NCI-H2196 (cell line): ENCODE data around the gene ZNF695.
"Not testable (repeated sequence)": the region's sequence is repeated elsewhere in the genome, so short reads cannot be mapped to it uniquely, and the experiment has no call there.

ENCODE experiments used
- DNase-seq: peaks from one replicate; lab custom pipeline; 2025; ENCODE audit not compliant: unreplicated experiment; lab: John Stamatoyannopoulos, UW

The ZNF695 gene

DNA sequence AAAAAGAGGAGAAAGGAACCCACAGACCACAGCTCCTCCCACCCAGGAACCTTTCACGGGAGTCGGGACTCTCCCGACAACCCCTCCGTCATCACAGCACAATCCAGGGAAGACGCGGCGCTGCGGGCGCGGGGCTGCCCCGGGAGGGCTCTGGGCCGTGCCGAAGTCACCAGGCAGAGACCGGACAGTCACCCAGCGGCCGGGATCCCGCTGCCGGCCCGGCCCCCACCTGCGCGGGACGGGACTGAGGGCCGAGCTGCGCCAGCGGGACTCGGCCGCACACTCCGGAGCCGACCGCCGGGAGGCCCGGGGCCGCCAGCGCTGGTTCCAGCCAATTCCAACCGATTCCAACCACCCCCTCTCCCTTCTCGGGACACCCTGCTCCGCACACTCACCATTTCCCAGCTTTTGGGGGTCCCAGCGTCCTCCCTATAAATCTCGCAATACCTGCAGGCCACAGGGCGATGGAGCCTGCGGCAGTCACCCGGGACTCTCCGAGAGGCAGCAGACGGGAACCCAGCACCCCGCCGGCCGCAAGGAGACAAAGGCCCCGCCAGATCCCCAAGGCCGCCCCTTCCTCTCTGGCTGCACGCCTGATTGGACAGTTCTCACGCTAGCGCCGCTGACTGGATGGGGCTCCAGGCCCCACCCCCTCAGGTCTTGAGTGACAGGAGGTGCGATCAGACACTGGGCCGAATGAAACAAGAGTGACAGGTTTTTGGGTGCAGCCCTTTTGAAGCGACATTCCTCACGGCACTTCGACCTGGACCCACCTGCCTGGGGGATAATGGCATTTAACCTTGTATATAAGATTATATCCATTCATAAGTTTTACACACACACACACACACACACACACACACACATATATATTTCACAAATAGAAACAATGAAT is at the start of gene ZNF695:
ZNF695 (minus strand) TSS at position 547 of the 895 bp plus-strand sequence; CDS start at position 398, 149 bp downstream.
- DNase-seq = peak; percentile 80

DNA sequence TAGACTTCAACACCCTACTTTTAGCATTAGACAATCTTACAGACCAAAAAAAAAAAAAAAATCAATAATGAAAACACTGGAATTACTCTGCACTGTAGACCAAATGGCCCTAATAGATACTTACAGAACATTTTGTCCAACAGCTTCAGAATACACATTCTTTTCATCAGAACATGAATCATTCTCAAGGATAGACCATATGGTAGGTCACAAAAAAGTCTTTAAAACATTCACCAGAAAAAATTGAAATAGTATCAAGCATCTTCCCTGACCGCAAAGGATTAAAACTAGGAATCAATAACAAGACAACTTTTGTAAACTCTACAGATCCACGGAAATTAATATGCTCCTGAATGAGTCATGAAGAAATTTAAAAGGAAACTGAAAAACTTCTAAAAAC is 48.2 kb upstream of the ZNF695 start:
- DNase-seq = no peak

DNA sequence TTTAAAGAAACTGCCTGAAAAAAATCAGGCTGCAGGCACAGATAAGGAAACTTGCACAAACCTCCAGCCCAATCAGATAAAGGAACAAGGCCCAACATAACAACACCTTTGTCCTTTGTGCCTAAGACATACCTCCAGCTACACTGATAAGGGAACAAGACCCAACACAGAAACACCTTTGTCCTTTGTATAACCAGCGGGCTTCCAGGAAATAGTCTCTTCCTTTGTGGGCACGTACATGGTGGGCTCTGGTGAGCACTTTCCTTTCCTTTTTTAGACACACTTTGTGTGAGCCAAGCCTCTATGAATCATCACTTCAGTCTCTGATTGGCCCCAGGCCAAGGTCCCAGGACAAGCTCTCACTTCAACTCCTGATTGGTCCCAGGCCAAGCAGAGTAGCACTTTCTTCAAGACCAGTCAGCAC is 47.1 kb upstream of the ZNF695 start:
- no peak for DNase-seq

DNA sequence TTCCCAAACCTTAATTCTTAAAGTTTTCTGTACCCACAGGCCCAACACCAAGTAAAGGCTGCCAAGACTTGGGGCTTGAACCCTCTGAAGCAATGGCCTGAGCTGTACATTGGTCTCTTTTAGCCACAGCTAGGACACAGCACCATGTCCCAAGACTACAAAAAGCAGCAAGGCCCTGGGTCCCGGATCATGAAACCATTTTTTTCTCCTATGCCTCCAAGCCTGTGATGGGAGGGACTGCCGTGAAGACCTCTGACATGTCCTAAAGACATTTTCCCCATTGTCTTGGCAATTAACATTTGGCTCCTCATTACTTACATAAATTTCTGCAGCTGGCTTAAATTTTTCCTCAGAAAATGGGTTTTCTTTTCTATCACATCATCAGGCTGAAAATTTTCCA is 39.8 kb upstream of the ZNF695 start:
- no peak for DNase-seq

DNA sequence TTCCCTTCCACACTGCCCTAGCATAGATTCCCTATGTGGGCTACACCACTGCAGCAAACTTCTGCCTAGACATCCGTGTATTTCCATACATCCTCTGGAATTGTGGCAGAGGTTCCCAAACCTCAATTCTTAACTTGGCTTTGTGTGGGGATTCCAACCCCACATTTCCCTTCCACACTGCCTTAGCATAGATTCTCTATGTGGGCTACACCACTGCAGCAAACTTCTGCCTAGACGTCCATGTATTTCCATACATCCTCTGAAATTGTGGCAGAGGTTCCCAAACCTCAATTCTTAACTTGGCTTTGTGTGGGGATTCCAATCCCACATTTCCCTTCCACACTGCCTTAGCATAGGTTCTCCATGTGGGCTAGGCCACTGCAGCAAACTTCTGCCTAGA is 39.4 kb upstream of the ZNF695 start:
- no peak for DNase-seq

DNA sequence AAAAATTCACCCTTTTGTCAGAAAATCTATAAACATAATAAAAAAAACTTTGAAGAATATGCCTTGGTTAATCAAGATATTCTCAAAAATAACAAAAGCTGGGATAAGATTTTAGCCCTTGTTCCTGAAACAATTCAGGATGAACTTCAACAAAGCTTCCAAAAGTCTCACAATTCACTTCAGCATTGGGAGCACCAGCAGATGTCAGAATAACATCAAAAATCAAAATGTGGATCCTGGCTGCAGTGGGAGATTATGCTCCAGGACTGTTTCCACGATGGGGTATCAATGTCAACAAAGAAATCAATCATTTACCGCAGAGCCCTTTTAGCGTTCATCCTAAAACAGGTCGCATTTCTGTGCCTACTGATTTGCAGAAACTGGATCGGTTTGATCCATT is 35.5 kb upstream of the ZNF695 start:
- DNase-seq = no peak

DNA sequence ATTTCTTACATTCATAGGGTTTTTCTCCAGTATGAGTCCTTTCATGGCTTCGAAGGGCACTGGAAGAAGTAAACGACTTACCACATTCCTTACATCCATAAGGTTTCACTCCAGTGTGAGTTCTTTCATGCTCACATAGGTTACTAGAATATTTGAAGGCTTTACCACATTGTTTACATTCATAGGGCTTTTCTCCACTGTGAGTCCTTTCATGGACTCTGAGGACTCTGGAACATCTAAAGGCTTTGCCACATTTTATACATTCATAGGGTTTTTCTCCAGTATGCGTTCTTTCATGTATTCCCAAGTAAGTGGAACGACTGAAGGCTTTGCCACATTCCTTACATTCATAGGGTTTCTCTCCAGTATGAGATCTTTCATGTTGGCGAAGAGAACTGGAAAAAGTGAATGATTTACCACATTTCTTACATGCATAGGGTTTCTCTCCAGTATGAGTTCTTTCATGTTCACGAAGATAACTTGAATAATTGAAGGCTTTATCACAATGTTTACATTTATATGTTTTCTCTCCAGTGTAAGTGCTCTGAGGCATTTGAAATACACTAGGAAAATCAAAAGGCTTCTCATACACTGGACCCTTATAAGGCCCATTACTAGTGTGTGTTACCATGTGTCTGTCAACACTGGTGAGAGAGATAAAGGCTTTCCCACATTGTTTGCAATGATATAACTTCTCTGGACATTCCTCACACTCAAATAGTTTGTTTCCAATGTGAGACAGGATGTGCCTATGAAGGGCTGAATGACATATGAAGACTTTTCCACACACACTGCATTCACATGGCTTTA is 29.9 kb upstream of the ZNF695 start:
- DNase-seq = no peak

DNA sequence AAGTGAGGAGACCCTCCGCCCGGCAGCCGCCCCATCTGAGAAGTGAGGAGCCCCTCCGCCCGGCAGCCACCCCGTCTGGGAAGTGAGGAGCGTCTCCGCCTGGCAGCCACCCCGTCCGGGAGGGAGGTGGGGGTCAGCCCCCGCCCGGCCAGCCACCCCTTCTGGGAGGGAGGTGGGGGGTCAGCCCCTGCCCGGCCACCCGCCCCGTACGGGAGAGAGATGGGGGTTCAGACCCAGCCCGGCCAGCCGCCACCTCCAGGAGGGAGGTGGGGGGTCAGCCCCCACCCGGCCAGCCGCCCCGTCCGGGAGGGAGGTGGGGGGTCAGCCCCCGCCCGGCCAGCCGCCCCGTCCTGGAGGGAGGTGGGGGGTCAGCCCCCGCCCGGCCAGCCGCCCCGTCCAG is 24.4 kb upstream of the ZNF695 start:
- DNase-seq = not testable (repeated sequence)

DNA sequence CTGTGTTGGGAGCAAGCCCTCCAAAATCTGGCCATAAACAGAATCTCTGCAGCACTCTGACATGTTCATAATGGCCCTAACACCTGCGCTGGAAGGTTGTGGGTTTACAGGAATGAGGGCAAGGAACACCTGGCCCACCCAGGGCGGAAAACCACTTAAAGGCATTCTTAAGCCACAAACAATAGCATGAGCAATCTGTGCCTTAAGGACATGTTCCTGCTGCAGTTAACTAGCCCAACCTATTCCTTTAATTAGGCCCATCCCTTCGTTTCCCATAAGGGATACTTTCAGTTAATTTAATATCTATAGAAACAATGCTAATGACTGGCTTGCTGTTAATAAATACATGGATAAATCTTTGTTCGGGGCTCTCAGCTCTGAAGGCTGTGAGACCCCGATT is 16.8 kb upstream of the ZNF695 start:
- DNase-seq = not testable (repeated sequence)

DNA sequence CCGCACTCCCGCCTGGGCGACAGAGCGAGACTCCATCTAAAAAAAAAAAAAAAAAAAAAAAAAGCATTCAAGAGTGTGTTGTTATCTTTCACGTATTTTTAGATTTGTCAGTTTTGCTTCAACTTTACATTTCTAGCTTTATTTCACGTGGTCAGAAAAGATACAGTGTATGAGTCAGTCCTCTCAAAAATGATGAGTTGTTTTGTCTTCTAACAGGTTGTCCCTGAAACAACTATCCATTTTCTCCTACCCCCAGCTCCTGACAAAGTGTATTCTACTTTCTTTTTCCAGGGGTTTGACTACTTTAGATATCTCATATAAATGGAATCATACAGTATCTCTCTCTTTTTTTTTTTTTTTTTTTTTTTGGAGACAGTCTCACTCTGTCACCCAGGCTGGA is 5.5 kb upstream of the ZNF695 start:
- DNase-seq = no peak

DNA sequence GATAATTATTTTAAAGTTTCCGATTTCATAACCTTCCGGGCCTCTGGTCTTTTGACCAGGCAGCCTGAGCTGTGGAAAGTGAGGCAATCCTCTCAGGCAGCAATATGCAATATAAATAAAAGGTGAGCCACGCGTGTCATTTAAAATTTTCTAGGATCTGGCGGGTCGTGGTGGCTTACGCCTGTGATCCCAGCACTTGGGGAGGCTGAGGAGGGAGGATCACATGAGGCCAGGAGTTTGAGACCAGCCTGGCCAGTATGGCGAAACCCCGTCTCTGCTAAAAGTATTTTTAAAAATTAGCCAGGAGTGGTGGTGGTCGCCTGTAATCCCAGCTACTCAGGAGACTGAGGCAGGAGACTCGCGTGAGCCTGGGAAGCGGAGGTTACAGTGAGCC is 546 bp upstream of the ZNF695 start:
- DNase-seq = no peak

DNA sequence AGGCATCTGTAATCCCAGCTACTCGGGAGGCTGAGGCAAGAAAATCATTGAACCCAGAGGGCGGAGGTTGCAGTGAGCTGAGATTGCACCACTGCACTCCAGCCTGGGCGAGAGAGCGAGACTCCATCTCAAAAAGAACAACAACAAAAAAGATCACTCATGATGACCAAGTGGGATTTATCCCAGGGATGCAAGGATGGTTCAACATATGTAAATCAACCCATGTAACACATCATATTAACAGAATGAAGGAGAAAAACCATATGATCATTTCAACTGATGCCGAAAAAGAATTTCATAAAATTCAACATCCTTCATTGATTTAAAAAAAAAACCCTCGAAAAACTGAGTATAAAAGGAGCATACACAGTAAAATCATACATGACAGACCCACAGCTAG is 3.8 kb downstream of the ZNF695 start:
- DNase-seq = not testable (repeated sequence)

DNA sequence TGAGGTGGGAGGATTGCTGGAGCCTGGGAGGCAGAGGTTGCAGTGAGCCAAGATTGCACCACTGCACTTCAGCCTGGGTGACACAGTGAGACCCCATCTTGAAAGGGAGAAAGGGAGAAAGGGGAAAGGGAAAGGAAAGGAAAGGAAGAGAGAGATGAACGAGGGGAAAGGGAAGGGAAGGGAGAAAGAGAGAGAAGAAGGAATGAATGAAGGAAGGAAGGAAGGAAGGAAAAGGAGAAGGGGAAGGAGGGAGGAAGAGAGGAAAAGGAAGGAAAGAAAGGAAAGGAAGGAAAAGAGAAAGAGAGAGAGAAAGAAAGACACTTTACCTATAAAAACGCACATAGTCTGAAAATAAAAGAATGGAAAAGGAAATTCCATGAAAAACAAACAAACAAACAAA is 18.0 kb downstream of the ZNF695 start:
- no peak for DNase-seq

DNA sequence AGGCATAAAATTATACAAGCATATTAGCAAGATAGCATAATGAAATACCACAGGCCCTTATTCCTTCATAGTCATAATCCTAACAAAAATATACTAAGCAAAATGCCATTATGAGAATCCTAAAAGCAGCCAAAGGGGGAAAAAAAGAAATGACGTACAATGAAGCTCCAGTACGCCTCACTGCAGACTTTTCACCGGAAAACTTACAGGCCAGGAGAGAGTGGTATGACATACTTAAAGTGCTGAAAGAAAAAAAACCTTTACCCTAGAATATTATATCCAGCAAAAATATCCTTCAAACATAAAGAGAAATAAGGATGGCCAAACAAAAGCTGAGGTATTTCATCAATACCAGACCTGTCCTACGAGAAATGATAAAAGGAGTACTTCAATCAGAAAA is 19.5 kb downstream of the ZNF695 start:
- DNase-seq = no peak

DNA sequence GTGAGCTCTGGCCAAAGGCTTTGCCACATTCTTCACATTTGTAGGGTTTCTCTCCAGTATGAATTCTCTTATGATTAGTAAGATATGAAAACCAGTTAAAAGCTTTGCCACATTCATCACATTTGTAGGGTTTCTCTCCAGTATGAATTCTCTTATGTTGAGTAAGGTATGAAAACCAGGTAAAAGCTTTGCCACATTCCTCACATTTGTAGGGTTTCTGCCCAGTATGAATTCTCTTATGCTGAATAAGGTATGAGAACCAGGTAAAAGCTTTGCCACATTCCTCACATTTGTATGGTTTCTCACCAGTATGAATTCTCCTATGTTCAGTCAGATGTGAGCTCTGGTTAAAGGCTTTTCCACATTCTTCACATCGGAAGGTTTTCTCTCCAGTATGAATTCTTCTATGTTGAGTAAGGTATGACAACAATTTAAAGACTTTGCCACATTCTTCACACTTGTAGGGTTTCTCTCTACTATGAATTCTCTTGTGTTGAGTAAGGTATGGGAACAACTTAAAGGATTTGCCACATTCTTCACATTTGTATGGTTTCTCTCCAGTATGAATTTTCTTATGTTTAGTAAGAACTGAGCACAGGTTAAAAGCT is 20.7 kb downstream of the ZNF695 start:
- no peak for DNase-seq

DNA sequence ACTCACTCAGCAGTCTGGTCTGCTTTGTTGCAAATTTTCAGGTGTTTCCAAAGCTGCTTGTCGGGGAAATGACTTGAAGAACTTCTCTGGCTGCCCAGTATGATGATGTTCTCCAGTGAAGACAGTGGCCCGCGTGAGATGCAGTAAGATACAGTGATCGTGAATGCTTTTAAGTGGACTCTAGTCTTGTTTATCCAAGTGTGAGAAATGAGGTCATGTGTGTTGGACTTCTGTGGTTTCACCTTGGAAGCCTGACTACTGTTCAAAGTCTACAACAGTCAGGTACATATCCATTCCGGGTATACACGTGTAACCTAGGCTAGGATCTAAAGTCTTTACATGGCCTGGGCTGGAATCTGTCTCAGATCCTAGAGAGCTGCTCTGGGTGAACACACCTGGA is 29.1 kb downstream of the ZNF695 start:
- DNase-seq = no peak

DNA sequence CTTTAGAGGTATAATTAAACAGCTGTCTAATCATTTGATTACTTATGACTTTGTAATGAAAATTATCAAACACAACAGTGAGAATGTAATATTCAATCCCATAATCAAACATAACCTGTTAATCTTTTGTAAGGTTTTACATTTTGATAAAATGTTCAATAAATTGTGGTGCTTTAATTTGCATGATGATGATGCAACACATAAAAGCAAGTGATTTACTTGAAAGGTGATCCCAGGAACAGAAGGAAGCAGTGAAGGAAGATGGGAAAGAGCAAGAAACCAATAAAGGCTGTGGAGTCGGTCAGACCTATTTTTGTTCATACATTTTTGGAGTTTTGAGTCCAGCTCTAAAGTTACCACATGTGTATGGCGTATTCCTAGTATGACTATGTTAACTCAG is 29.6 kb downstream of the ZNF695 start:
- no peak for DNase-seq

DNA sequence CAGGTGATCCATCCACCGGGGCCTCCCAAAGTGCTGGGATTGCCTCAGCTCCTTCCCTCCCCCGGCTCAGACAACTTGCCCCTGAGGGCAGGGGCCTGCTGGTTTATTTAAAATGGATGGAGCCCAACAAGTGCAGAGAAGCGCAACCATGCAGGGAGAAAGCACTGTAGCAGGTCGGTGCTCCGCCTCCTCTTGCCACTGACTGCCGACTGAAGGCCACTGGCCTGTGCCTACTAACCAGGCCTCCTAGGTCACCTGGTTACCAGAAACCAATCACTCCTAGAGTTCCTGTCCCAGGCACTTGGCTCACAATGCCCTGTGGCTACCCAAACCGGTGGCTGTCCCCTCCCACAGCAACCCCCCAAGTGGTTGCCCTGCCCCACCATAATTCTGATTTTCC is 35.9 kb downstream of the ZNF695 start:
- DNase-seq = no peak

DNA sequence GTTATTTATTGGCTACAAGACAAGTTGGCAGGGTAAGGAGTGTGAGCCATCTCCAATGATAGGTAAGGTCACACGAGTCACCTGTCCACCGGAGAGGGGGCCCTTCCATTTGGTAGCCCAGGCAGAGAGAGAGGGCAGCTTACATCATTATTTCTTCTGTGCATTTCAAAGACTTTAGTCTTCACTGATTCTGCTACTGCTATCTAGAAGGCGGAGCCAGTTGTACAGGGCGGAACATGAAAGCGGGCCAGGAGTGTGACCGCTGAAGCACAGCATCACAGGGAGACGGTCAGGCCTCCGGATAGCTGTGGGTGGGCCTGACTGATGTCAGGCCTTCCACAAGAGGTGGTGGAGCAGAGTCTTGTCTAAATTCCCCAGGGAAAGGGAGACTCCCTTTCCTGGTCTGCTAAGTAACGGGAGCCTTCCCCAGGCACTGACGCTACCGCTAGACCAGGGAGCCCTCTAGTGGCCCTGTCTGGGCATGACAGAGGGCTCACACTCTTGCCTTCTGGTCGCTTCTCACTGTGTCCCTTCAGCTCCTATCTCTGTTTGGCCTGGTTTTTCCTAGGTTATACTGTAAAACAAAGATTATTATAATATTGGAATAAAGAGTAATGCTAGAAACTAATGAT is 36.7 kb downstream of the ZNF695 start:
- DNase-seq = no peak

DNA sequence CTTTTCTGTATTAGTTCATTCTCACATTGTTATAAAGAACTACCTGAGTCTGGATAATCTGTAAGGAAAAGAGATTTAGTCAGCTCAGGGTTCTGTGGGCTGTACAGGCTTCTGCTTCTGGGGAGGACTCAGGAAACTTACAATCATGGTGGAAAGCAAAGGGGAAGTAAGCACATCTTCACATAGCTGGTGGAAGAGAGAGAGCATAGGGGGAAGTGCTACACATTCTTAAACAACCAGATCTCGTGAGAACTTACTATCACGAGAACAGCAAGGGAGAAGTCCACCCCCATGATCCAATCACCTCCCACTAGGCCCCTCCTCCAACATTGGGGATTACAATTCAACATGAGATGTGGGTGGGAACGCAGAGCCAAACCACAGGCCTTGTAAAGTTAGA is 38.2 kb downstream of the ZNF695 start:
- no peak for DNase-seq

DNA sequence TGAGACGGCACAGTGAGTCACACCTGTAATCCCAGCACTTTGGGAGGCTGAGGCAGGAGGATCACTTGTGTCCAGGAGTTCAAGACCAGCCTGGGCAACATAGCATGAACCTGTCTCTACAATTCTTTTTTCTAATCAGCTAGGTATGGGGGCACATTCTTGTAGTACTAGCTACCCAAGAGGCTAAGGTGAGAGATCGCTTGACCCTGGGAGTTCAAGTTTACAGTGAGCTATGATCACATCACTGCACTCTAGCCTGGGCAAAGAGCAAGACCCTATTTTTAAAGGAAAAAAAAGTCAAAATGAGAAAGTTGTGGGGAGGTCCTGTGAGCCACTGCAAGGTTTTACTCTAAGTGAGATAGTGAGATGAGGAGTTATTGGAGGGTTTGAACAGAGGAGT is 41.4 kb downstream of the ZNF695 start:
- DNase-seq = no peak
